ENCODE results near the gene FKBP11.
"Not testable (repeated sequence)": the region's sequence is repeated elsewhere in the genome, so short reads cannot be mapped to it uniquely, and the experiment has no call there.

FKBP11 gene

GRCh38 chr12:48954841-48955501, 29.7 kb upstream of the FKBP11 start:
- DNase-seq: peak; percentile 88 to 90

GRCh38 chr12:48954061-48954460, 28.8 kb upstream of the FKBP11 start:
- DNase-seq: no peak

GRCh38 chr12:48952691-48953090, 27.4 kb upstream of the FKBP11 start:
- no peak for DNase-seq

GRCh38 chr12:48947727-48948126, 22.4 kb upstream of the FKBP11 start:
- DNase-seq: no peak

GRCh38 chr12:48946943-48947342, 21.7 kb upstream of the FKBP11 start:
- no peak for DNase-seq

- DNase-seq: no peak
Measured at GRCh38 chr12:48946205-48946604, 20.9 kb upstream of the FKBP11 start.

- DNase-seq: no peak
Measured at GRCh38 chr12:48943221-48943620, 17.9 kb upstream of the FKBP11 start.

GRCh38 chr12:48940181-48940580, 14.9 kb upstream of the FKBP11 start:
- DNase-seq: peak; percentile 72 to 75

- DNase-seq: no peak
Measured at GRCh38 chr12:48938805-48939204, 13.5 kb upstream of the FKBP11 start.

- no peak for DNase-seq
Measured at GRCh38 chr12:48937170-48937569, 11.9 kb upstream of the FKBP11 start.

GRCh38 chr12:48936379-48936979, 11.2 kb upstream of the FKBP11 start:
- DNase-seq: peak; percentile 24 to 26

GRCh38 chr12:48934312-48934706, 9.0 kb upstream of the FKBP11 start:
- peak; percentile 12 to 34 for DNase-seq

GRCh38 chr12:48933664-48934311, 8.5 kb upstream of the FKBP11 start:
- no peak for DNase-seq

- no peak for DNase-seq
Measured at GRCh38 chr12:48932878-48933277, 7.6 kb upstream of the FKBP11 start.

- no peak for DNase-seq
Measured at GRCh38 chr12:48930475-48930874, 5.2 kb upstream of the FKBP11 start.

- no peak for DNase-seq
Measured at GRCh38 chr12:48929551-48929950, 4.3 kb upstream of the FKBP11 start.

- DNase-seq: no peak
Measured at GRCh38 chr12:48927261-48927660, 2.0 kb upstream of the FKBP11 start.

GRCh38 chr12:48924617-48925303, 532 bp downstream of the FKBP11 start:
- DNase-seq: peak; percentile 38 to 42

- DNase-seq: no peak
Measured at GRCh38 chr12:48923117-48923516, 2.2 kb downstream of the FKBP11 start.

- DNase-seq: no peak
Measured at GRCh38 chr12:48917857-48918537, 7.3 kb downstream of the FKBP11 start.

- no peak for DNase-seq
Measured at GRCh38 chr12:48910196-48910595, 15.1 kb downstream of the FKBP11 start.

- DNase-seq: not testable (repeated sequence)
Measured at GRCh38 chr12:48909698-48910097, 15.6 kb downstream of the FKBP11 start.

- no peak for DNase-seq
Measured at GRCh38 chr12:48907245-48907644, 18.0 kb downstream of the FKBP11 start.

Data from AML-193 (cell line).